CD4-positive, alpha-beta T cell treated with Interleukin-21 for 1 hour (primary cell): ENCODE results near the gene RAB43.
"Not testable (repeated sequence)": the region's sequence is repeated elsewhere in the genome, so short reads cannot be mapped to it uniquely, and the experiment has no call there.

Experiments
- DNase-seq: peaks from one replicate; pipeline ENCODE4 v3.0.0-alpha.2; 2020

The RAB43 gene

GRCh38 chr3:129121792-129122411, at the start of gene RAB43:
RAB43 (minus strand) TSS chr3:129121804; CDS start chr3:129121489, 315 bp downstream.
- DNase-seq = peak; percentile 90

GRCh38 chr3:129166579-129167332, 45.2 kb upstream of the RAB43 start:
- DNase-seq = no peak

GRCh38 chr3:129165594-129165993, 44.0 kb upstream of the RAB43 start:
- DNase-seq = not testable (repeated sequence)

- no peak for DNase-seq
Measured at GRCh38 chr3:129164500-129164899, 42.9 kb upstream of the RAB43 start.

- DNase-seq = no peak
Measured at GRCh38 chr3:129162729-129163579, 41.4 kb upstream of the RAB43 start.

GRCh38 chr3:129161860-129162271, 40.3 kb upstream of the RAB43 start:
- DNase-seq = peak; percentile 40

GRCh38 chr3:129160891-129161859, 39.6 kb upstream of the RAB43 start, which contains the start of gene ISY1:
ISY1 (minus strand) TSS chr3:129161063; CDS start chr3:129160975, 88 bp downstream.
- peak; percentile 93 for DNase-seq

- DNase-seq = no peak
Measured at GRCh38 chr3:129144786-129145185, 23.2 kb upstream of the RAB43 start.

GRCh38 chr3:129141011-129141410, 19.4 kb upstream of the RAB43 start:
- not testable (repeated sequence) for DNase-seq

- DNase-seq = no peak
Measured at GRCh38 chr3:129139911-129140310, 18.3 kb upstream of the RAB43 start.

- not testable (repeated sequence) for DNase-seq
Measured at GRCh38 chr3:129136275-129136674, 14.7 kb upstream of the RAB43 start.

GRCh38 chr3:129132097-129132866, 10.7 kb upstream of the RAB43 start:
- DNase-seq = no peak

GRCh38 chr3:129131465-129132088, 10.0 kb upstream of the RAB43 start:
- no peak for DNase-seq

GRCh38 chr3:129130291-129130813, 8.7 kb upstream of the RAB43 start:
- no peak for DNase-seq

GRCh38 chr3:129128357-129129155, 7.0 kb upstream of the RAB43 start:
- DNase-seq = no peak

- no peak for DNase-seq
Measured at GRCh38 chr3:129126726-129127280, 5.2 kb upstream of the RAB43 start.

- peak; percentile 37 for DNase-seq
Measured at GRCh38 chr3:129123314-129124060, 1.9 kb upstream of the RAB43 start.

- DNase-seq = no peak
Measured at GRCh38 chr3:129122412-129123011, 908 bp upstream of the RAB43 start.
